Lung (tissue), 12 donors: Measurements from ENCODE around the gene SLC25A19. TPM values are rescaled to one million over a fixed set of nuclear protein-coding genes. Genes with fewer than 3 reads are reported as not detected.

Experiments
- ATAC-seq: fragments of 200-7000 bp; cut with Tn5 transposase; one replicate; pipeline ENCODE4 v1.9.1; 2020; ENCODE audit warnings: moderate number of reproducible peaks; ENCODE audit not compliant: insufficient read depth, low FRiP score
- DNase-seq, 3 donors: peaks; one replicate each; pipeline ENCODE4 v3.0.0-alpha.2; 2013 to 2017
- H3K27ac ChIP-seq, 2 donors: one replicate each; pipeline ENCODE4 v1.5.1; 2013; ENCODE audit warnings: mild to moderate bottlenecking in 2 of 2, moderate library complexity in 2 of 2, control low read depth in 1 of 2, inconsistent platforms in 1 of 2, low read depth in 1 of 2, low read length in 1 of 2
- H3K27me3 ChIP-seq, 3 donors: one replicate each; pipeline ENCODE4 v1.5.1; 2013; ENCODE audit warnings: low read length in 2 of 3; ENCODE audit not compliant: control insufficient read depth in 3 of 3, insufficient read depth in 3 of 3
- H3K36me3 ChIP-seq, 4 donors: one replicate each; pipeline ENCODE4 v1.5.1; 2013; ENCODE audit warnings: low read length in 4 of 4, mild to moderate bottlenecking in 1 of 4, moderate library complexity in 1 of 4; ENCODE audit not compliant: control insufficient read depth in 4 of 4, insufficient read depth in 4 of 4
- H3K4me1 ChIP-seq, 5 donors: one replicate each; pipeline ENCODE4 v1.5.1; 2013; ENCODE audit warnings: low read length in 5 of 5, mild to moderate bottlenecking in 2 of 5, moderate library complexity in 1 of 5; ENCODE audit not compliant: control insufficient read depth in 5 of 5, insufficient read depth in 5 of 5
- H3K4me3 ChIP-seq: one replicate; pipeline ENCODE4 v1.5.1; 2013; ENCODE audit warnings: mild to moderate bottlenecking, control low read depth, moderate library complexity
- H3K9ac ChIP-seq, 2 donors: one replicate each; pipeline ENCODE4 v1.5.1; 2013; ENCODE audit warnings: low read length in 2 of 2, control low read depth in 1 of 2; ENCODE audit not compliant: insufficient read depth in 1 of 2
- H3K9me3 ChIP-seq, 4 donors: one replicate each; pipeline ENCODE4 v1.5.1; 2013; ENCODE audit warnings: low read length in 3 of 4, mild to moderate bottlenecking in 1 of 4, moderate library complexity in 1 of 4; ENCODE audit not compliant: control insufficient read depth in 4 of 4, insufficient read depth in 3 of 4
- CTCF ChIP-seq: IDR thresholded peaks from 2 replicates; pipeline ENCODE4 v1.5.1; 2012; ENCODE audit warnings: mild to moderate bottlenecking; ENCODE audit errors: control extremely low read depth, extremely low read depth
- WGBS, 2 donors: extraction: QIAGEN DNeasy Blood & Tissue Kit; methylation state at CpG; one replicate each; pipeline ENCODE4 v1.1.7; 2013; 5-methylcytosine and 5-hydroxymethylcytosine counted together
- polyA plus RNA-seq, 2 donors: library from polyadenylated mRNA; stranded (reverse); fragments of 200-250 nt; gene quantifications; one replicate each; pipeline ENCODE4 v1.2.1, GENCODE V29; 2013
- total RNA-seq, 2 donors: library from RNA; depleted of rRNA in 1 of 2; stranded (reverse); fragments of >200 nt in 1 of 2; gene quantifications; one replicate each; pipeline ENCODE4 v1.2.1, GENCODE V29; 2014 to 2021
- donor health status: control.
- donor health status: control.
- donor health status: Bipolar disorder and iron deficiency.
- donor health status: healthy.
- donor health status: DM: yes; HTN: yes; CAD: no.

Gene SLC25A19
- total and polyA plus RNA-seq, 4 donors: 9.8 to 27.4 (median 24.0) TPM

DNA sequence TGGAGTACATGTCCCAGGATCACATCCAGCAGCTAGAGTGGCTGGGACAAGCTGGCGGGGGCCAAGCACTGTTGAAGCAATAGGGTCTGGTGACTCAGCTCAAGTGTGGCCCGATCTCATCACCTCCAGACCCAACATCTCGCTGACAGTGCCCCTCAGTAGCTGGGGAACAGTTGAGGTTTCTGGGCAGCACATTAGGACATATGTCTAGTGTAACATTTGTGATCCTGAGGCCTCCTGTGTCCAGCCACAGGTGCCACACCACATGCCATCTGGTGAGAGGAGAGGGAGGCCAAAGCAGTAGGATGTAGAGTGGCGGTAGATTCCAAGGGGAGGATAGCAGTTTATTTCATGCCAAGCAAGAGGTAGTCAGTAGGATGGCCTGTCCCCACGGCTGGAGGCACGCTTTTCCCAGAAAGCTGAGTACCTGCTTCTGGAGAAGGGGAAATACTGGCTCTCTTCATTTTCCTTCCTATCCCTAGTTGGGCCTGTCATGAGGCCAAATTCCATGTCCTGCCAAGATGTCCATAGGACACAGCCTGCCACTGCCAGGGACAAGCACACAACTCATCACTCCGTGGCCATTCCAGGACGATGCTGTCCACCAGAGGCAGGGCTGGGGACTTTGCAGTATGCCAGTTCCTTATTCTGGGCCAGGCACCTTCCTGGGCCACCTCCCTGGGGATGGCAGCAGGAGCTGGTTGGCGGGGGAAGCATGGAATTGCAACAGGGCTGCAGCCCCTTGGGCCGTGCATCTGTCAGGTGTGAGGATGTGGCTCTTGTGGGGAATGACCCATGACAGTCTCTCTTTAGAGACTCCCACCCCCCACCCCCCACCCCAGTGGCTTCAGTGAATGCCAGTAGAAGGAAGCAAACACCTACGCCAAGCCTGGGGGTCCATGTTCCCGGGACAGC lies 51.9 kb downstream of the SLC25A19 start:
- 83 to 86% methylated on average over 12 of the region's 12 CpGs for WGBS, 2 donors

GRCh38 chr17:75232786-75233185 lies 56.4 kb downstream of the SLC25A19 start:
- no peak for TF ChIP-seq CTCF
- Histone ChIP-seq H3K36me3 (peaks cover 37 to 63% (median 58%) of the 10 kb centered on the region in 4 donors), H3K4me3 (no peak overlapping the region), H3K27ac (no peak overlapping the region), H3K4me1 (no peaks in the 10 kb centered on the region), H3K27me3 (no peaks in the 10 kb centered on the region), H3K9ac (no peak overlapping the region), H3K9me3 (no peaks in the 10 kb centered on the region)
- no peak for ATAC-seq
- WGBS, 2 donors: 96 to 97% methylated on average over 13 of the region's 13 CpGs
- DNase-seq: no peak

More for the DNA sequence above, 51.9 kb downstream of the SLC25A19 start:
- Histone ChIP-seq H3K36me3 (peaks cover 22 to 76% (median 56%) of the 10 kb centered on the region in 4 donors), H3K9me3 (no peaks in the 10 kb centered on the region), H3K27me3 (no peaks in the 10 kb centered on the region), H3K4me3 (no peak overlapping the region), H3K9ac (no peak overlapping the region), H3K4me1 (no peaks in the 10 kb centered on the region), H3K27ac (peak overlapping the region in 1 of 2 donors; percentile 47)
- TF ChIP-seq CTCF: no peak
- no peak for ATAC-seq
- DNase-seq: no peak

GRCh38 chr17:75231741-75232464 lies 57.3 kb downstream of the SLC25A19 start:
- H3K9me3 ChIP-seq: no peaks in the 10 kb centered on the region
- H3K4me1 ChIP-seq: no peaks in the 10 kb centered on the region
- no peak for ATAC-seq
- no peak overlapping the region for H3K27ac ChIP-seq
- no peak for DNase-seq
- H3K9ac ChIP-seq: no peak overlapping the region
- TF ChIP-seq CTCF: no peak
- H3K4me3 ChIP-seq: no peak overlapping the region
- H3K36me3 ChIP-seq: peaks cover 38 to 56% (median 53%) of the 10 kb centered on the region in 4 donors
- no peaks in the 10 kb centered on the region for H3K27me3 ChIP-seq
- 94% methylated on average over 18 of the region's 18 CpGs for WGBS, 2 donors
